HCT116 (cell line): ENCODE measurements around the gene CTBP2. TPM values are rescaled to one million over a fixed set of nuclear protein-coding genes. Genes with fewer than 3 reads are reported as not detected.

Source experiments
- ATAC-seq: fragments of 200-7000 bp; cut with Tn5 transposase; 2 replicates; pipeline ENCODE4 v1.9.1; 2020; ENCODE audit warnings: mild to moderate bottlenecking, moderate library complexity
- BruUV-seq: library from RNA; stranded (reverse); fragments of 400-500 nt; replicated peaks from 2 replicates; lab custom pipeline; 2021; lab: Mats Ljungman, UMichigan
- CTCF ChIA-PET: fragments of 300-600 bp; sonication (Branson Sonifier 250); formaldehyde crosslinking; loops from one replicate; lab custom pipeline; 2021; ENCODE audit warnings: antibody characterized with exemption; lab: Charles Lee
- POLR2A ChIA-PET: fragments of 300-600, 350-600 bp; sonication (Branson Sonifier 250); formaldehyde crosslinking; loops from one replicate; lab custom pipeline; 2021; ENCODE audit warnings: antibody characterized with exemption; lab: Charles Lee
- RAD21 ChIA-PET, 2 experiments: fragments of 300-600 bp; sonication (Branson Sonifier 250); formaldehyde crosslinking; loops; one replicate each; lab custom pipeline; 2023; ENCODE audit warnings: low total read pairs in 2 of 2; ENCODE audit not compliant: uncharacterized antibody in 2 of 2, unreplicated experiment in 2 of 2, low non-redundant PET in 1 of 2; lab: Charles Lee
- DNase-seq: peaks from one replicate; pipeline ENCODE4 v3.0.0-alpha.2; 2010; ENCODE audit warnings: low read depth, low spot score
- H2AFZ ChIP-seq: fragments of 200-600 bp; shearing (Covaris generic), sonication (generic); 2 replicates; pipeline ENCODE4 v1.6.1; 2017; ENCODE audit warnings: low read depth, mixed run types, mixed read lengths, antibody characterized with exemption, low read length; ENCODE audit not compliant: poor library complexity, severe bottlenecking
- H3K27ac ChIP-seq: 2 replicates; pipeline ENCODE4 v1.5.1; 2012; ENCODE audit warnings: low read depth, low read length
- H3K27me3 ChIP-seq: fragments of 200-600 bp; sonication (generic); 2 replicates; pipeline ENCODE4 v1.6.1; 2016; ENCODE audit warnings: mixed run types, low read length, mixed read lengths; ENCODE audit not compliant: insufficient read depth
- H3K36me3 ChIP-seq, 2 experiments: fragments of 200-500 bp in 1 of 2; fragments of 200-600 bp in 1 of 2; sonication (Bioruptor generic) in 1 of 2; sonication (generic) in 1 of 2; 2 replicates each; pipeline versions ENCODE4 v1.5.1 to v1.6.1; 2014 to 2016; ENCODE audit warnings: low read length in 2 of 2, inconsistent platforms in 1 of 2, mixed read lengths in 1 of 2, mixed run types in 1 of 2; ENCODE audit not compliant: insufficient read depth in 2 of 2, control insufficient read depth in 1 of 2
- H3K4me1 ChIP-seq, 2 experiments: fragments of 200-600 bp in 1 of 2; sonication (generic) in 1 of 2; 2 replicates each; pipeline versions ENCODE4 v1.5.1 to v1.6.1; 2012 to 2017; ENCODE audit warnings: low read length in 2 of 2, inconsistent platforms in 1 of 2, mild to moderate bottlenecking in 1 of 2, mixed read lengths in 1 of 2, mixed run types in 1 of 2, moderate library complexity in 1 of 2; ENCODE audit not compliant: insufficient read depth in 2 of 2, control insufficient read depth in 1 of 2
- H3K4me2 ChIP-seq: fragments of 200-600 bp; sonication (generic); 2 replicates; pipeline ENCODE4 v1.6.1; 2017; ENCODE audit warnings: mixed run types, low read length, mixed read lengths
- H3K4me3 ChIP-seq, 2 experiments: fragments of 200-600 bp in 1 of 2; sonication (generic) in 1 of 2; replicated peaks in 1 of 2; 2 replicates each; pipeline ENCODE4 v1.5.1; 2011 to 2016; ENCODE audit warnings: low read length in 2 of 2, control low read depth in 1 of 2, low read depth in 1 of 2, mild to moderate bottlenecking in 1 of 2, mixed read lengths in 1 of 2, mixed run types in 1 of 2
- H3K79me2 ChIP-seq: fragments of 200-600 bp; sonication (generic); 2 replicates; pipeline ENCODE4 v1.6.1; 2017; ENCODE audit warnings: mild to moderate bottlenecking, mixed run types, low read length, moderate library complexity, mixed read lengths; ENCODE audit not compliant: insufficient read depth
- H3K9ac ChIP-seq: fragments of 200-600 bp; sonication (generic); 2 replicates; pipeline ENCODE4 v1.6.1; 2016; ENCODE audit warnings: low read length, mixed read lengths
- H3K9me2 ChIP-seq: fragments of 200-600 bp; sonication (generic), shearing (Covaris generic); 2 replicates; pipeline ENCODE4 v1.6.1; 2017; ENCODE audit warnings: mixed run types, mild to moderate bottlenecking, moderate library complexity; ENCODE audit not compliant: insufficient read depth
- H3K9me3 ChIP-seq, 2 experiments: fragments of 200-500 bp in 1 of 2; fragments of 200-600 bp in 1 of 2; sonication (Bioruptor generic) in 1 of 2; sonication (generic) in 1 of 2; 2 replicates each; pipeline ENCODE4 v1.6.1; 2014 to 2017; ENCODE audit warnings: low read length in 2 of 2, mixed read lengths in 2 of 2, inconsistent platforms in 1 of 2, low read depth in 1 of 2, mild to moderate bottlenecking in 1 of 2, mixed run types in 1 of 2, moderate library complexity in 1 of 2; ENCODE audit not compliant: control insufficient read depth in 1 of 2, insufficient read depth in 1 of 2
- H4K20me1 ChIP-seq: fragments of 200-600 bp; sonication (generic), shearing (Covaris generic); 2 replicates; pipeline ENCODE4 v1.6.1; 2017; ENCODE audit warnings: mixed run types, mild to moderate bottlenecking, moderate library complexity; ENCODE audit not compliant: insufficient read depth
- ATF3 ChIP-seq: IDR thresholded peaks from 2 replicates; pipeline ENCODE4 v1.6.1; 2012
- CBX3 ChIP-seq: IDR thresholded peaks from 2 replicates; pipeline ENCODE4 v1.6.1; 2012; ENCODE audit warnings: low read depth
- CEBPB ChIP-seq: IDR thresholded peaks from 2 replicates; pipeline ENCODE4 v1.6.1; 2012; ENCODE audit warnings: low read depth
- EGR1 ChIP-seq: IDR thresholded peaks from 2 replicates; pipeline ENCODE4 v1.6.1; 2012; ENCODE audit warnings: low read depth
- EZH2 ChIP-seq: fragments of 200-600 bp; sonication (generic); IDR thresholded peaks from 2 replicates; pipeline ENCODE4 v1.6.1; 2017; ENCODE audit warnings: antibody characterized with exemption, mixed run types
- EZH2phosphoT487 ChIP-seq: fragments of 200-600 bp; IDR thresholded peaks from 2 replicates; pipeline ENCODE4 v1.6.1; 2018; ENCODE audit warnings: antibody characterized with exemption, borderline replicate concordance
- FOSL1 ChIP-seq: IDR thresholded peaks from 2 replicates; pipeline ENCODE4 v1.6.1; 2012; ENCODE audit warnings: low read depth
- JUND ChIP-seq: IDR thresholded peaks from 2 replicates; pipeline ENCODE4 v1.6.1; 2012
- MAX ChIP-seq: IDR thresholded peaks from 2 replicates; pipeline ENCODE4 v1.6.1; 2012
- POLR2AphosphoS5 ChIP-seq: IDR thresholded peaks from 2 replicates; pipeline ENCODE4 v1.6.1; 2011; ENCODE audit warnings: mild to moderate bottlenecking, low read depth, low read length, moderate library complexity
- RAD21 ChIP-seq: IDR thresholded peaks from 2 replicates; pipeline ENCODE4 v1.6.1; 2012; ENCODE audit warnings: low read depth, mild to moderate bottlenecking
- REST ChIP-seq: IDR thresholded peaks from 2 replicates; pipeline ENCODE4 v1.6.1; 2012; ENCODE audit warnings: low read depth
- SIN3A ChIP-seq: IDR thresholded peaks from 2 replicates; pipeline ENCODE4 v1.6.1; 2012; ENCODE audit warnings: low read depth
- SP1 ChIP-seq: IDR thresholded peaks from 2 replicates; pipeline ENCODE4 v1.6.1; 2012; ENCODE audit warnings: low read depth
- SRF ChIP-seq: IDR thresholded peaks from 2 replicates; pipeline ENCODE4 v1.6.1; 2012; ENCODE audit warnings: low read depth
- TCF7L2 ChIP-seq: IDR thresholded peaks from 2 replicates; pipeline ENCODE4 v1.7.0; 2011; ENCODE audit warnings: borderline replicate concordance, inconsistent platforms; ENCODE audit not compliant: insufficient read depth, insufficient read length; ENCODE audit errors: extremely low read depth
- YY1 ChIP-seq: IDR thresholded peaks from 2 replicates; pipeline ENCODE4 v1.6.1; 2011; ENCODE audit warnings: low read length, low read depth, moderate library complexity, mild to moderate bottlenecking; ENCODE audit not compliant: insufficient replicate concordance; ENCODE audit errors: extremely low read depth
- ZNF274 ChIP-seq: fragments of 200-500 bp; sonication (Bioruptor generic); IDR thresholded peaks from 2 replicates; pipeline ENCODE4 v1.6.1; 2014; ENCODE audit warnings: mild to moderate bottlenecking, low read depth, low read length, inconsistent platforms
- intact Hi-C: fragments of 100-400 bp; cut with micrococcal nuclease; formaldehyde crosslinking; loops from 2 replicates; pipeline ENCODE4 v1.10.0; 2022
- total RNA-seq: library from RNA; stranded (reverse); gene quantifications from one replicate; pipeline ENCODE4 v1.2.1, GENCODE V29; 2021; ENCODE audit not compliant: unreplicated experiment

Gene CTBP2
- total RNA-seq, 1 experiment from 2014 or later: 144 TPM

GRCh38 chr10:125205431-125205830, 45.1 kb upstream of the CTBP2 start:
- Histone ChIP-seq H2AFZ (no peak overlapping the region), H3K4me2 (no peak overlapping the region), H3K79me2 (no peaks in the 10 kb centered on the region), H3K4me3 (no peak overlapping the region), H3K9me2 (no peaks in the 10 kb centered on the region), H3K4me1 (peaks cover 12 to 16% of the 10 kb centered on the region in 2 experiments), H3K36me3 (no peaks in the 10 kb centered on the region), H3K27ac (no peak overlapping the region), H3K9me3 (no peaks in the 10 kb centered on the region), H3K27me3 (no peaks in the 10 kb centered on the region), H4K20me1 (no peaks in the 10 kb centered on the region), H3K9ac (no peak overlapping the region)
- ChIA-PET POLR2A (no interaction called here), CTCF (no interaction called here), RAD21 (no interaction called here)
- no peak for TF ChIP-seq TCF7L2
- TF ChIP-seq EGR1: no peak
- no peak for TF ChIP-seq CEBPB
- no peak for TF ChIP-seq JUND
- no peak for TF ChIP-seq RAD21
- no peak for TF ChIP-seq YY1
- TF ChIP-seq ZNF274: no peak
- no peak for TF ChIP-seq SIN3A
- no peak for TF ChIP-seq REST
- no peak for TF ChIP-seq MAX
- no peak for TF ChIP-seq SP1
- TF ChIP-seq ATF3: no peak
- no peak for TF ChIP-seq SRF
- TF ChIP-seq EZH2: no peak
- TF ChIP-seq POLR2AphosphoS5: no peak
- no peak for TF ChIP-seq CBX3
- no peak for TF ChIP-seq FOSL1
- TF ChIP-seq EZH2phosphoT487: no peak
- intact Hi-C loops: no loop called here
- DNase-seq (no peak), ATAC-seq (no peak)
- no TSS peak for BruUV-seq
